NCI-H460 (cell line): ENCODE results near the gene MPLKIP. TPM values are rescaled to one million over a fixed set of nuclear protein-coding genes. Genes with fewer than 3 reads are reported as not detected.
"Not testable (repeated sequence)": the region's sequence is repeated elsewhere in the genome, so short reads cannot be mapped to it uniquely, and the experiment has no call there.

Experiments used
- DNase-seq: peaks from one replicate; pipeline ENCODE4 v3.0.0-alpha.2; 2016; ENCODE audit warnings: low read depth; ENCODE audit errors: extremely low read depth
- polyA plus RNA-seq: library from polyadenylated mRNA; depleted of rRNA; stranded (reverse); fragments of >200 nt; gene quantifications from 2 replicates; pipeline ENCODE4 v1.2.3, GENCODE V29; 2014; cell fraction: nucleus; rRNA removed
- total RNA-seq: library from RNA; depleted of rRNA; stranded (reverse); fragments of >200 nt; shearing (Covaris generic); gene quantifications from 2 replicates; pipeline ENCODE4 v1.2.3, GENCODE V29; 2014; rRNA removed

The MPLKIP gene
- 35.4 and 53.0 TPM in 2 replicates for total RNA-seq
- 24.5 and 45.3 TPM in 2 replicates for polyA plus RNA-seq

DNA sequence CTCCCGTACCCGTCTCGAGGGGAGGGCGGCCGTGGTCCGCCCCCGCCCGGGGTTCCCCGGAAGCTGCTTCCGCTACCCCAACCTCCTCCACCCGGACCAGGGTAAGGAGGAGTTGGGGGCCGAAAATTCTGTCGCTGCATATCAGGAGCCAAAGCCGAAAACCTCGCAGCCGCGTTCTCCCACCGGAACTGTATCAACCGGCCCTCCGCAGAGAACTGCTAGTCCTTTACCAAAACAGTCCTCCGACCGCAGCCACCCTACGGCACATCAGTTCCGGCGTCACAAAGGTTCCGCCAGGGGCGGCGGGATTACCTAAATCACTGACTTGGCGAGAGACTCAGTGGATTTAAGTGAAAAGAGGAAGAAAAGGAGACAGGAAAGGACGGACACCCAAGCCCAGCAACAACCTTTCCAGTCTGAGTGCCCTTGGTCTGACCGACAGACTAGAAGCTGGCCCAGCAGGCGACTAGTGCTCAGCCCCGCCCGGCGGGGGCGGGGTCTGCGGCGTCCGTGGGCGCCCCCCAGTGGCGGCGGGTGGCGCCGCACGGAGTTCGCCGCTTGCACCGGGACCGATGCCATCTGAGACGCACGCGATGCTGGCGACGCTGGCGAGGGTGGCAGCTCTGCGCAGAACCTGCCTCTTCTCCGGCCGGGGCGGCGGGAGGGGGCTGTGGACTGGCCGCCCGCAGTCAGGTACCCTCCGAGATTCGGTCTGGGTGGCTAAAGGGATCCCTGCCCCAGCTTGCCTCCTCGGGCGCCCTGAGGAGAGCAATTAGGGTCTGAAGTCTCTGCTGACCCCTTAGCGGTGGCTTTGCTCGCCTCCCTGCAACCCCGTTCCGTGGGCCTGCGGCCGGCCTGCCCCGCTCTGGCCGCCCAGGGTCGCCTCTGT is at the start of gene MPLKIP, which contains the start of gene SUGCT:
TSS of gene MPLKIP (minus strand) at position 195 of the 889 bp plus-strand sequence. CDS start at position 140, 55 bp downstream.
TSS of gene SUGCT (plus strand) at position 578 of the 889 bp plus-strand sequence.
- DNase-seq: peak; percentile 78

DNA sequence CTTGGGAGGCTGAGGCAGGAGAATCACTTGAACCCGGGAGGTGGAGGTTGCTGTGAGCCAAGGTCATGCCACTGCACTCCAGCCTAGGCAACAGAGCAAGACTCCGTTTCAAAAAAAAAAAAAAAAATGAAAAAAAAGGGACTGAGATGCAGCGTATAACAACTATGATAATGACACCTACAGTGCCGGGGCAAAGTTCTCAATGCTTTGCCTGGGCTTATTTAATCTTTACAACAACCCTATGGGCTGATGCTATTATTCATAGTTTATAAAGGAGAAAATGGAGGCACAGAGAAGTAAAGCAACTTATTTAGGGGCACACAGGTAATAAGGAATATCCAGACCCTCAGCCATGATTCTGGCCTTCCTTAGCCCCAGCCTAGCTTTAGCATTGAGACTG is 48.0 kb upstream of the MPLKIP start:
- no peak for DNase-seq

DNA sequence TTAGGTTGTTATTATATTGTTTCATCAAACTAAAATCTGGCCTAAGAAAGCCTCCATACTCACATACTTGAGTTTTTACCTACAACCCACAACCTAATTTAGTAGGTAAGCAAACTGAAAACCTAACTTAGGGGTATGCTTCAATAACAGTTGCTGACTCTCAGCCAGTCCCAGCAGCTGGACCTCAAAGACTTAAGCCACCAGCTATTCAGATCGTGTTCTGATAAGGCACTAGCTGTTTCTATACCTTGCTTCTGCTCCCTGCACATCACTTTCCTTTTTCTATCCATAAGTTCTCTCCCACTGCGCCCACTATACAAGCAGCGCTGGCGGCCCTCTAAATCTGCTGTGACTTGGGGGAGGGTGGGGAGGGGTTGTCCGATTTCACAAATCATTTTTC is 42.6 kb upstream of the MPLKIP start:
- no peak for DNase-seq

DNA sequence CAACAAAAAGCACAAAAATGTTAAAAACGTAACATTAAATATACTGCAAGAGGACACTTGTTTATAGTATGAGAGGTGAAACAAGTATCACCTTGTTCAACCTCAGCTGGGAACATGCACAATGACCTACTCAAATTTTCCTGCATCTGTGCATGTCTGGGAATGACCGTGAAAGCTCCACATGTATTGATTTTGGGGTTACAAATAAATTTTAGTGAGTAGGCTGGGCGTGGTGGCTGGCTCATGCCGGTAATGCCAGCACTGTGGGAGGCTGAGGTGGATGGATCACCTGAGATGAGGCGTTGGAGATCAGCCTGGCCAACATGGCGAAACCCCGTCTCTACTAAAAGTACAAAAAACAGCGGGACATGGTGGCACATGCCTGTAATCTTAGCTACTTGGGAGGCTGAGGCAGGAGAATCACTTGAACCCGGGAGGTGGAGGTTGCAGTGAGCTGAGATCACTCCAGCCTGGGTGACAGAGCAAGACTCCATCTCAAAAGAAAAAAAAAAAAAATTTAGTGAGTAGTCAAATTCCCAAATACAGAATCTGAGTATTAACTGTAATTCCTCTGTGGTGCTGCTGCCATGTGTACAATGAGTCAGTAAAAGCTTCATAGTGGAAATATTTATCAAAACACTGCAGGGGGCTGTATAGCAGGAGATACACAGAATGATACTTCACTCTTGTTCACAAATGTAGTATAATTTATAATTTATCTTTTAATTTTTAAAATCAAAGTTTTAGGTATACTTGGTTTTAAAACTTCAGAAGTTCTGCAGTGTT is 41.5 kb upstream of the MPLKIP start:
- DNase-seq: no peak

DNA sequence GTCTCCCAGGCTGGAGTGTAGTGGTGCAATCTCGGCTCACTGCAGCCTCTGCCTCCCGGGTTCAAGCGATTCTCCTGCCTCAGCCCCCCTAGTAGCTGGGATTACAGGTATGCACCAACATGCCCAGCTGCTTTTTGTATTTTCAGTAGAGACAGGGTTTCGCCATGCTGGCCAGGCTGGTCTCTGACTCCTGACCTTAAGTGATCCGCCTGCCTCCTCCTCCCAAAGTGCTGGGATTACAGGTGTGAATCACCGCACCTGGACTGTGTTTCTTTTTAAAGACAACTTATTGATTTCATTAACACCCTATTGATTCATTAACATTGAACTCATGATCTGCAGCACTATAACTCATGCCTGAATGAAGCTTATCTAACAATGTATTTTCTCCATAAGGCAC is 40.8 kb upstream of the MPLKIP start:
- not testable (repeated sequence) for DNase-seq

DNA sequence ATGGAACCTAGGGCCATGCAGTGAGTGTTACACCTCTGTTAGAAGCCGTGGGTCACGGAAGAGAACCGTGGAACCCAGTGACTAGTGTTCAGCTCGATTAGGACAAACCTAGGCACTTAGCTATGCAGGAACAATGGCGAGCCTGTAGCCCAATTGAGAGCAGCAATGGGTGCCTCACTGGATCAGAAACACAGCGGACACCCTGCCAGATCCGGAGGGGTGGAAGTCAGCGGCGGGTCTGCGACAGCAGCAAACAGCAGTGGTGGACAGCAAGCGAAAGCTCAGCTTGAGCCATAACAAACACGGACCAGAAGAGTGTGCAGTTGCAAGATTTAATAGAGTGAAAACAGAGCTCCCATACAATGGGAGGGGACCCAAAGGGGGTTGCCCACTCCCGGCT is 38.7 kb upstream of the MPLKIP start:
- not testable (repeated sequence) for DNase-seq

DNA sequence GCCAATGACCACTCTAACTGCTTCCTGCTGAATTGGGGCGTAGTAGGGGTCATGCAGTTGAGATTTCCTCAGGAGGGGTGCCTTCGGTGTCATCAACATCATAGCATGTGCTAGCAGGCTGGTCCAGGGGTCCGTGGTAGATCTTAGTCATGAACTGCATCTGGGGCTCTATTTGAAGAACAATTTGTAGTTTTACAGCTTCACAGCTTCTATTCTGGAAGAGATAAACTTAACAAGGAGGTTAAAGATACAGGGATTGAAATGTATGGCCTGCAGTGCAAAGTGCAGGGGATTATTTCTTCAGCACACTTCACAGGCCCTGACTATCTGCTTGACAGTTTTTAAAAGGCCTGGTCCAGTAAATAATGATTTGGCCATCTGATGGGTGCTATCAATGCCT is 33.8 kb upstream of the MPLKIP start:
- DNase-seq: not testable (repeated sequence)

DNA sequence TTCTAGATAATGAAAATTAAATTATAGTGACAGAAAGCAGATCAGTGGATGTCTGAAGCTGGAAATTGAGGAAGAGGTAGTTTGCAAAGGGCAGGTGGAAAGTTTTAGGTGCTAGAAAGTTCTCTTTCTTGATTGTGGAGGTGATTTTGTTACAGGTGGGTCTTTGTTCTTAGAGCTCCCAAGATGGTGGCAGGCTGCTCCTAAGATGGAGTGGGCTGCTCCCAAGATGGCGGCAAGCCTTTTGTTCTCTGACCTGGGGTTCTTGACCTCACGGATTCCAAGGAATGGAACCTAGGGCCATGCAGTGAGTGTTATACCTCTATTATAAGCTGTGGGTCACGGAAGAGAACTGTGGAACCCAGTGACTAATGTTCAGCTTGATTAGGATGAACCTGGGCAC is 32.9 kb upstream of the MPLKIP start:
- no peak for DNase-seq

DNA sequence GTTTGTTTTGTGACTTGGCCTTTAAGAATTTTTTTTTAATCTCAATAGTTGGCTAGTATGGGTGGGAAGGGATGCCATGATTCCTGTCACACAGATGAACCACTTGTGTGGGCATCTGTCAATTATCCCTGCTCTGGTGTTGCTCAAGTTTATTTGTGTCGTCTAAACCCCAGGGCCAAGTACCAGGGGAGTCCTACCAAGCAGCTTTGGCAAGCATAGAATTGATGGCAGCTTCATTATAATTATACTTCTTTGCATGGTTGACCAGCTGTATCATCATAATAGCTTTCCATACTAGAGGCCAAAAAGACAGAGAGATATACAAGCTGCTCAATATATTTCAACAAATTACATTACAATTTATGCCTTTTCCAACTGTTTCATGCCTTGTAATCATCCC is 30.8 kb upstream of the MPLKIP start:
- DNase-seq: no peak

DNA sequence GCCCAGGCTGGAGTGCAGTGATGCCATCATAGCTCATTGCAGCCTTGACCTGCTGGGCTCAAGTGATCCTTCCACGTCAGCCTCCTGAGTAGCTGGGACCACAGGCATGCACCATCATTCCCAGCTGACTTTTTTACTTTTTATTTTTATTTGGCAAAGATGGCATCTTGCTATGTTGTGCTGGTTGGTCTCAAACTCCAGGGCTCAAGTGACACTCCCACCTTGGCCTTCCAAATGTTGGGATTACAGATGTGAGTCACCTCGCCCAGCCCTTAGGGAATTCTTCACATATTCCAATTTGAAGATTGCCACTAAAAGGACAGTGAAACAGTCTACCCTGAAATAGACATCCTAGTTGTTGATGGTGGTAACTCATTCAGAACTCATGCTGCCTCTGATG is 28.1 kb upstream of the MPLKIP start:
- DNase-seq: no peak

DNA sequence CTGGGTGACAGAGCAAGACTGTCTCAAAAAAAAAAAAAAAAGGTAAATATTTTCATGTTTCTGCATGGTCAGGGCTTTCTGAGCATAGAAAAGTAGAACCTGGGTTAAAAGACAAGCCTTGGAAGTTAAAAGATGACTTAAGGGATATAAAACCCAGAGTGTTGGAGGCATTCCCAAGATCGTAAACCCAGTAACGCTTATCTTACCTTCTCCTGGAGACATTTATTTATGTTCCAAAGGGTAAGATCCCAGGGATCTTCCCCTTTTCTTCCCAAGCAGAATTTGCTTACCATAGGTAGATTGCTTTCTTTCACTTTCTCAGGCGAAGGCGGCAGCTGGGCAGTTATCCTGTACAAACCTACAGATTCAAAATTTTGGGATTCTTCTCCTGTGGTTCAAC is 22.6 kb upstream of the MPLKIP start:
- no peak for DNase-seq

DNA sequence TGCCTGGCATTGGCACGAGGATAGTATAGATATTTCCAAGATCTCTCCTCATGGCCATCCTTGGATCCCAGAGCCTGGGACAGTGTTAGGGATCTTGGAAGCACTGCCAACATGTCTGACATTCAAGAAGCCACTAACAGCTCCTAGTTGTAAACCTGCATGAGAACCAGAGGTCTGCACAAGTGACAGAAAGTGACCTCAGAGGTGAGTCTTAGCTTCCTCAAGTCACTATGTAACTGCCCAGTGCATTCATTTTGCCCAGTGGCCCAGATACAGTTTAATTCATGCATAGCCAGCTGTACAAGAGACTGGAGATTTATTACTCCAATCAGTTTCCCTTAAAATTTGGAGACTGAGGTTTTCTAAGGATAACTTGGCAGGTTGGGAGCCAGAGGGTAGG is 17.1 kb upstream of the MPLKIP start:
- DNase-seq: no peak

DNA sequence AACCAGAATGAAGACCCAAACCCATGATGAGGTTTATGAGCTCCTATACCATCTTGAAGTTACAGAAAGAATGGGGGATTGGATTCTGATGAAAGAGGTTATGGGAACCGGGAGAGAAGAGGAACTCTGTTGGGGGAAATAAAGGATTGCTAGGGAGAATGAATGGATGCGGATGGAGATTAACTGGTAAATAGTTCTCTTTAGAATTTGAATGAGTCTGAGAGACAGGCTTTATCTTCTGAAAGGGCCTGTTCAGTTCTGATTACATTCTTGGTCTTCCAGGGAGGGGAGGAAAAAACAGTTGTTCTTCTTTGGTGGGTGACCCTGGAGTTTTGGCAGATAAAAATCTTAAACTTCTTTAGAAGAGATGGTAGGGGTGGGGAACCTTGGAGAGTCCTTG is 14.2 kb upstream of the MPLKIP start:
- no peak for DNase-seq

DNA sequence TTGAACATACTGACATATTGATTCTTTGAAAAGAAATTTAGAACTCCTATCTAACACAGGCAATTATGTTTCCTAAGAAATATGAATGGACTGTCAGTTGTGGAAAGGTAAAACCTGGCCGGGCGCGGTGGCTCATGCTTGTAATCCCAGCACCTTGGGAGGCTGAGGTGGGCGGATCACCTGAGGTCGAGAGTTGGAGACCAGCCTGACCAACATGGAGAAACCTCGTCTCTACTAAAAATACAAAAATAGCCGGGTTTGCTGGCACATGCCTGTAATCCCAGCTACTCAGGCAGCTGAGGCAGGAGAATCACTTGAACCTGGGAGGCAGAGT is 13.8 kb upstream of the MPLKIP start:
- not testable (repeated sequence) for DNase-seq

DNA sequence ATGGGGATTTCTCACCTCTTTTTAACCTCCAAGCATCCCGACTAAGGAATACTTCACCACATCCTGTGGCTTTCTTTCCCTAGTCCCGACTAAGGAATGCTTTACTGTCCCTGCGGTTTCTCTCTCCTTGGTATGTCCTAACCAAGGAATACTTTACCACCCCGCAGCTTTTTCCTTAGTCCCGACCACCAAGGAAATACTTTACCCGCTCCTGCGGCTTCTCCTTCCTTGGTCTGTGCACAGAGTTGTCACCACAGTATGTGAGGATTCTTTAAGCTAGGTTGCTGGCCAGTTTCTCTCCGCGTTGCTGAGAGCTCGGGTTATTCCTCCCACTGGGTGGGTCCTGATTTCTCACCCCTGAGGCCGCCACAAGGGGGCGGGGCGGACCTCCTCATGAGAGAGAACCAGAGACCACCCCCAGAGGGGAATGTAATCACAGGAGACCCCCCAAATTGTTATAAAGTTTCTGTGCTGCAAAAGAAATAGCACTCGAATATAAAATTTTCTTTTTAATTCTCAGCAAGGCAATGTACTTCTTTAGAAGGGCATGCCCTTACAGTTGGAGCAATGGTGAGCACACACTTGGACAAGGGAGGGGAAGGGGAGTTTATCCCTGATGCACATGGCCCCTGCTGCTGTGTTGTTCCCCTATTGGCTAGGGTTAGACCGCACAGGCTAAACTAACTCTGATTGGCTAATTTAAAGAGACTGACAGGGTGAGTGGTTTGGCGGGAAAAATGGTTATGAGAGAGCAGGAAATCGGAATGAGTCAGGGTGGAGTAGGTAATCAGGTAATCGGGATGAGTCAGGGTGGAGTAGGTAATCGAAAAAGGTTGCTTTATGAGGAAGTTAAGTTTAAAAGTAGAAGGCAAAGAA is 13.2 kb upstream of the MPLKIP start:
- DNase-seq: no peak

DNA sequence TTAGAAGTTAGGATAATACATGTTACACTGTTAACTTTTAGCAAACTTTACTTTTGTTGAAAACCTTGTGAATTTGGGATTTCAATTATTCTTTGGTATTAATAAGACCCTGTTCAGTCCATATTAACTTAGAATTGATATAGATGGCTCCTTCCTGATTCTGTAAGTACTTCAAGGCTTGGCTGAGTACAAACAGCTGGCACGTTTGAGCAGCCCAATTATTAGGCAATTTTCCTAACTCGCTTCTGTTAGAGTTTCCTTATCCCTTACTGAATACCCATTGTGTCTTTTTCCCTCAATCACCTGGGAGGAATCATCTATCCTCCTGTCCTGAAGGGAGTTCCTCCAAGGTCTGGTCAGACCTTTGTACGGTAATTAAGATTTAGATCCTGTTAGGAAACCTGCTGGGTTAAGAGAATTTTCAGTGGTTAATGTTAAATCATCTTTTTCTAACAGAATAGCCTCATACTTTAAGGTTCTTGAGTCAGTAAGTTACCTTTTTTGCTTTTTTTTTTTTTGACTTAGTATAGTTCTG is 11.2 kb upstream of the MPLKIP start:
- not testable (repeated sequence) for DNase-seq

DNA sequence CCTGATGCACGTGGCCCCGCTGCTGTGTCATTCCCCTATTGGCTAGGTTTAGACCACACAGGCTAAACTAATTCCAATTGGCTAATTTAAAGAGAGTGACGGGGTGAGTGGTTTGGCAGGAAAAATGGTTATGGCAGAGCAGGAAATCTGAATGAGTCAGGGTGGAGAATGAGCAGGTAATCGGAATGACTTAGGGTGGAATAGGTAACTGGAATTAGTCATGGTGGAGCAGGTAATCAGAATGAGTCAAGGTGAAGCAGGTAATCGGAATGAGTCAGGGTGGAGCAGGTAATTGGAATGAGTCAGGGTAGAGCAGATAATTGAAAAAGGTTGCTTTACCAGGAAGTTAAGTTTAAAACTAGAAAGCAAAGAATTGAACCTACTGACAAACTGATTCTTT is 7.5 kb upstream of the MPLKIP start:
- DNase-seq: not testable (repeated sequence)

DNA sequence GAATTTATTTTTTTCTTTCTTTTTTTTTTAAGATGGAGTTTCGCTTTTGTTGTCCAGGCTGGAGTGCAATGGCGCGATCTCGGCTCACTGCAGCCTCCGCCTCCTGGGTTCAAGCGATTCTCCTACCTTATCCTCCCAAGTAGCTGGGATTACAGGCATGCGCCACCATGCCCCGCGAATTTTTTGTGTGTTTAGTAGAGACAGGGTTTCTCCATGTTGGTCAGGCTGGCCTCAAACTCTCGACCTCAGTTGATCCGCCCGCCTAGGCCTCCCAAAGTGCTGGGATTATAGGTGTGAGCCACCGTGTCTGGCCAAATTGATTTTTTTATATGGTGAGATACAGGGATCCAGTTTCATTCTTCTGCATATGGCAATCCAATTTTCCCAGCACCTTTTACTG is 5.5 kb upstream of the MPLKIP start:
- not testable (repeated sequence) for DNase-seq

DNA sequence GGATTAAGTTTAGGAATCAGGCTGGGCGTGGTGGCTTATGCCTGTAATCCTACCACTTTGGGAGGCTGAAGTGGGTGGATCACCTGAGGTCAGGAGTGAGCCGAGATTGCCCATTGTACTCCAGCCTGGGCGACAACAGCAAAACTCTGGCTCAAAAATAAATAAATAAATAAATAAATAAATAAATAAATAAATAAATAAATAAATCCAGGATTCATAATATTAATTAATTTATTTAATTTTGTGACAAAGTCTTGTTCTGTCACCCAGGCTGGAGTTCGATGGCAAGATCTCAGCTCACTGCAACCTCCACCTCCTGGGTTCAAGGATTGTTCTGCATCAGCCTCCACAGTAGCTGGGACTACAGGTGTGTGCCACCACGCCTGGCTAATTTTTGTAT is 4.6 kb upstream of the MPLKIP start:
- DNase-seq: no peak

DNA sequence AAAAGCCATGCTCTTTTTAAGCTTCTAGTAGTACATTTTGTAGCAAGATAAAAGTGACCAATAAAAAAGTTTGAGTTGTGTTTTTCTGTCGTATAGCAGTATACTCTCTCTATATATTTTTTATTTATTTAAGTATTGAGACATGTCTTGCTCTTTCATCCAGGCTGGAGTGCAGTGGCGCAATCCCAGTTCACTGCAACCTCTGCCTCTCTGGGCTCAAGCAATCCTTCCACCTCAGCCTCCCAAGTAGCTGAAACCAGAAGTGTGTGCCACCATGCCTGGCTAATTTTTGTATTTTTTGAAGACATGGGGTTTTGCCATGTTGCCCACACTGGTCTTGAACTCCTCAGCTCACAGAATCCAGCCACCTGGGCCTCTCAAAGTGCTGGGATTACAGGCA is 3.1 kb upstream of the MPLKIP start:
- no peak for DNase-seq

DNA sequence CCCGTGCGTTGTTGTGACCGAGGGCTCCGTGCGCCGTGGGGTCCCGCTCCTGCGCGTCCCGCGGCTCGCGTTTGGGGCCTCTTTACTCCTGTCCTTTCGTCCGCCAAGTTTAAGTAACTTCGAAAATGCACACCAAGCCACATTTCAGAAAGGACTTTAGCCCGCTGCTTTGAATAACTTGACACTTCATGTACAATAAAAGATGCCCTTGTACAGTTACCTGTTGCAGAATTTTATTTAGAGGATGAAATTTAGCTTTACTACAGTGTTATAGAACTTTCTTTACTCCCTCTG is 842 bp upstream of the MPLKIP start:
- DNase-seq: no peak
